NOMO-1 treated with DMSO at 0.1 percent for 48 hours (cell line): ENCODE measurements around the gene HHIPL1.

Experiments used
- DNase-seq: peaks from one replicate; lab custom pipeline; 2025; ENCODE audit not compliant: unreplicated experiment; lab: John Stamatoyannopoulos, UW

HHIPL1 gene

GRCh38 chr14:99728231-99728920 is 83.4 kb downstream of the HHIPL1 start:
- no peak for DNase-seq

GRCh38 chr14:99728981-99729451 is 84.1 kb downstream of the HHIPL1 start:
- DNase-seq = no peak
